ENCODE data around the gene TMEM86B. TPM values are rescaled to one million over a fixed set of nuclear protein-coding genes. Genes with fewer than 3 reads are reported as not detected.
"Not testable (repeated sequence)": the region's sequence is repeated elsewhere in the genome, so short reads cannot be mapped to it uniquely, and the experiment has no call there.

TMEM86B gene
- total RNA-seq, 1 donor from 2014 or later: 3.9 TPM

DNA sequence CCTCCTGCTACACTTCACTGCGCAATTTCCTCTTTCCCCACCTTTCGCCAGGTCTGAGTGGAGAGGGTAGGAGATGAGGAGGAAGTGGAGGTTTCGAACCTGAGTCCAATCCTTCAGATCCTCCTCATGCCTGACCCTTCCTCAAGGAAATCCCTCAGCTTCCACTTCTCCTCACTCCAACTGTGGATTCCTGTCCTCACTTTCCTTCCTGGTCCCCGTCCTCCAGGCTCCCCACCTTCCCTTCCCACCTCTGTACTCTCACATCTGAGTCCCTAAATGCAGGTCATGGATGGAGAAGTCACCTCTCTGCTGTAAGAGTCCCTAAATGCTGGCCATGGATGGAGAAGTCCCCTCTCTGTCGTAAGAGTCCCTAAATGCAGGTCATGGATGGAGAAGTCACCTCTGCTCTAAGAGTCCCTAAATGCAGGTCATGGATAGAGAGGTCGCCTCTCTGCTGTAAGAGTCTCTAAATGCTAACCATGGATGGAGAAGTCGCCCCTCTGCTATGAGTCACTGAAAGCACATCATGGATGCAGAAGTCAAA is 3.1 kb downstream of the TMEM86B start:
- H2AFZ ChIP-seq (ENCODE audit: low read depth, low read length): no peak overlapping the region
- Mint-ChIP-seq H3K4me3 (ENCODE audit: unreplicated experiment) (peak overlapping the region; percentile 34), H3K4me1 (ENCODE audit: low read depth, unreplicated experiment) (no peaks in the 10 kb centered on the region), H3K27me3 (ENCODE audit: low read depth, unreplicated experiment) (no peaks in the 10 kb centered on the region), H3K27ac (ENCODE audit: unreplicated experiment) (no peak overlapping the region), H3K36me3 (ENCODE audit: low read depth, unreplicated experiment) (peaks cover 18% of the 10 kb centered on the region), H3K9me3 (ENCODE audit: unreplicated experiment) (no peaks in the 10 kb centered on the region)
- H3K4me1 ChIP-seq (ENCODE audit: insufficient read depth, low read length): no peaks in the 10 kb centered on the region
- H4K20me1 ChIP-seq (ENCODE audit: insufficient read depth, low read length): peaks cover 47% of the 10 kb centered on the region
- H3K27ac ChIP-seq (ENCODE audit: low read depth, low read length): no peak overlapping the region
- no peak overlapping the region for H3K4me2 ChIP-seq (ENCODE audit: low read length)
- H3K4me3 ChIP-seq (ENCODE audit: insufficient read depth, low read depth, low read length): no peak overlapping the region
- H3K9ac ChIP-seq (ENCODE audit: low read length): no peak overlapping the region
- H3K79me2 ChIP-seq (ENCODE audit: insufficient read depth, low read length): no peaks in the 10 kb centered on the region
- TF ChIP-seq, protein P1, sequence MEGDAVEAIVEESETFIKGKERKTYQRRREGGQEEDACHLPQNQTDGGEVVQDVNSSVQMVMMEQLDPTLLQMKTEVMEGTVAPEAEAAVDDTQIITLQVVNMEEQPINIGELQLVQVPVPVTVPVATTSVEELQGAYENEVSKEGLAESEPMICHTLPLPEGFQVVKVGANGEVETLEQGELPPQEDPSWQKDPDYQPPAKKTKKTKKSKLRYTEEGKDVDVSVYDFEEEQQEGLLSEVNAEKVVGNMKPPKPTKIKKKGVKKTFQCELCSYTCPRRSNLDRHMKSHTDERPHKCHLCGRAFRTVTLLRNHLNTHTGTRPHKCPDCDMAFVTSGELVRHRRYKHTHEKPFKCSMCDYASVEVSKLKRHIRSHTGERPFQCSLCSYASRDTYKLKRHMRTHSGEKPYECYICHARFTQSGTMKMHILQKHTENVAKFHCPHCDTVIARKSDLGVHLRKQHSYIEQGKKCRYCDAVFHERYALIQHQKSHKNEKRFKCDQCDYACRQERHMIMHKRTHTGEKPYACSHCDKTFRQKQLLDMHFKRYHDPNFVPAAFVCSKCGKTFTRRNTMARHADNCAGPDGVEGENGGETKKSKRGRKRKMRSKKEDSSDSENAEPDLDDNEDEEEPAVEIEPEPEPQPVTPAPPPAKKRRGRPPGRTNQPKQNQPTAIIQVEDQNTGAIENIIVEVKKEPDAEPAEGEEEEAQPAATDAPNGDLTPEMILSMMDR (IDR thresholded peaks at IDR 0.05; ENCODE audit: insufficient read depth, low read depth, low read length): no peak
- no peak for TF ChIP-seq EZH2 (IDR thresholded peaks at IDR 0.05; ENCODE audit: insufficient read depth, low read length)
- FAIRE-seq (no peak), DNase-seq (ENCODE audit: low read depth) (no peak)
- H3K36me3 ChIP-seq (ENCODE audit: insufficient read depth, low read length): no peaks in the 10 kb centered on the region
- no peaks in the 10 kb centered on the region for H3K9me3 ChIP-seq (ENCODE audit: insufficient read depth, low read depth, low read length)
- H3K27me3 ChIP-seq (ENCODE audit: insufficient read depth, low read length): no peaks in the 10 kb centered on the region

DNA sequence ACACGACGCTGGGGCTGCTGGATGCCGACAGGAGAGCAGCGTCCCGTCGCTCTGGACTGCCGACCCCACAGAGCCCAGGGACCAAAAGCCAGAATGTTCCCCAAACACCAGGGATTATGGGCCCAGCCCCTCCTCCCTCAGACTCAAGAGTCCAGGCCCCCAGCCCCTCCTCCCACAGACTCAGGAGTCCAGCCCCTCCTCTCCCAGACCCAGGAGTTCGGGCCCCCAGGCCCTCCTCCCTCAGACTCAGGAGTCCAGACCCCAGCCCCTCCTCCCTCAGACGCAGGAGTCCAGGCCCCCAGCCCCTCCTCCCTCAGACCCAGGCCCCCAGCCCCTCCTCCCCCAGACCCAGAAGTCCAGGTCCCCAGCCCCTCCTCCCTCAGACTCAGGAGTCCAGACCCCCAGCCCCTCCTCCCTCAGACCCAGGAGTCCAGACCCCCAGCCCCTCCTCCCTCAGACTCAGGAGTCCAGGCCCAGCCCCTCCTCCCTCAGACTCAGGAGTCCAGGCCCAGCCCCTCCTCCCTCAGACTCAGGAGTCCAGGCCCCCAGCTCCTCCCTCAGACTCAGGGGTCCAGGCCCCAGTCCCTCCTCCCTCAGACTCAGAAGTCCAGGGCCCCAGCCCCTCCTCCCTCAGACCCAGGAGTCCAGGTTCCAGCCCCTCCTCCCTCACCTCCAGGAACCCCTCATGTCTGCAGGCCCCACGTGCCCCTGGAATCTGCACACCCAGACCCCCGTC is 3.7 kb downstream of the TMEM86B start:
- peak overlapping the region; percentile 34 for H3K4me3 Mint-ChIP-seq (ENCODE audit: unreplicated experiment)
- H3K27ac Mint-ChIP-seq (ENCODE audit: unreplicated experiment); H3K27ac ChIP-seq (ENCODE audit: low read depth, low read length); H3K4me2 ChIP-seq (ENCODE audit: low read length); H3K27me3 ChIP-seq (ENCODE audit: insufficient read depth, low read length); H3K9me3 ChIP-seq (ENCODE audit: insufficient read depth, low read depth, low read length); H3K4me3 ChIP-seq (ENCODE audit: insufficient read depth, low read depth, low read length); H3K27me3 Mint-ChIP-seq (ENCODE audit: low read depth, unreplicated experiment); H2AFZ ChIP-seq (ENCODE audit: low read depth, low read length); H3K79me2 ChIP-seq (ENCODE audit: insufficient read depth, low read length); H3K4me1 ChIP-seq (ENCODE audit: insufficient read depth, low read length); DNase-seq (ENCODE audit: low read depth); H3K36me3 ChIP-seq (ENCODE audit: insufficient read depth, low read length); H3K9ac ChIP-seq (ENCODE audit: low read length); H3K4me1 Mint-ChIP-seq (ENCODE audit: low read depth, unreplicated experiment); FAIRE-seq; H3K9me3 Mint-ChIP-seq (ENCODE audit: unreplicated experiment): not testable (repeated sequence)
- H4K20me1 ChIP-seq (ENCODE audit: insufficient read depth, low read length): peaks cover 50% of the 10 kb centered on the region
- H3K36me3 Mint-ChIP-seq (ENCODE audit: low read depth, unreplicated experiment): peaks cover 16% of the 10 kb centered on the region

DNA sequence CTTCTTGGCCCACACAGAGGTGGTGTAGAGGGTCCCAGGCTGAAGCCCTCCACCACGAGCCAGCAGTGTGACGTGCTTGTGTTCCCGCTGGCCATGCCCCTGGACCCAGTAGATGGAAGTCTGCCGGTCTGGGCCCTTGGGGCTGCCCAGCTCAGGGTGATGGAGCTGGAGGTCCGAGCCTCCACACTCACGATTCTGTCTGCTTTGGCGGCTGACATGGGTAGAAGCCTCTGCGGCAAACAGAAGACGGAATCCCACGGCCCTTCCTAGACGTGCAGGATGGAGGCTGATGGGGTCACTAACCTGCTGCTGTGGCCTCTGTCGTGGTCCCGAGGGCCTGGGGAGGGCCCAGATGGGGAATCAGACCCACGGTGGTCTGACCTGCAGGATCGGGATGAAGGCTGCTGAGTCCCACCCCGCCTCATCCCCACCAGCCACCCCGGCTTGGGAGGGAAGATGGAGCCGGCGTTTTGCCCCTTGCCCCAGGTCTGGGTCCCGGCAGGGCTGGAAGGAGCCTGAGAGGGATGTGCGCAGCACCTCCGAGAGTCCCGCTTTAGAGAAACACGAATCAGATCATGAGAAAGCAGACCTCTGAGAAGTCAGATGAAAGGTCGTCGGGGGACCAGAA is 4.4 kb downstream of the TMEM86B start:
- no peaks in the 10 kb centered on the region for H3K4me1 Mint-ChIP-seq (ENCODE audit: low read depth, unreplicated experiment)
- no peak overlapping the region for H3K27ac Mint-ChIP-seq (ENCODE audit: unreplicated experiment)
- Histone ChIP-seq H3K4me2 (ENCODE audit: low read length) (no peak overlapping the region), H3K27me3 (ENCODE audit: insufficient read depth, low read length) (no peaks in the 10 kb centered on the region), H3K9me3 (ENCODE audit: insufficient read depth, low read depth, low read length) (no peaks in the 10 kb centered on the region), H3K36me3 (ENCODE audit: insufficient read depth, low read length) (no peaks in the 10 kb centered on the region), H3K4me3 (ENCODE audit: insufficient read depth, low read depth, low read length) (no peak overlapping the region), H2AFZ (ENCODE audit: low read depth, low read length) (no peak overlapping the region), H3K4me1 (ENCODE audit: insufficient read depth, low read length) (no peaks in the 10 kb centered on the region), H3K27ac (ENCODE audit: low read depth, low read length) (no peak overlapping the region), H4K20me1 (ENCODE audit: insufficient read depth, low read length) (peaks cover 45% of the 10 kb centered on the region), H3K79me2 (ENCODE audit: insufficient read depth, low read length) (no peaks in the 10 kb centered on the region), H3K9ac (ENCODE audit: low read length) (no peak overlapping the region)
- H3K9me3 Mint-ChIP-seq (ENCODE audit: unreplicated experiment): no peaks in the 10 kb centered on the region
- FAIRE-seq (no peak), DNase-seq (ENCODE audit: low read depth) (no peak)
- peaks cover 16% of the 10 kb centered on the region for H3K36me3 Mint-ChIP-seq (ENCODE audit: low read depth, unreplicated experiment)
- H3K27me3 Mint-ChIP-seq (ENCODE audit: low read depth, unreplicated experiment): no peaks in the 10 kb centered on the region
- H3K4me3 Mint-ChIP-seq (ENCODE audit: unreplicated experiment): no peak overlapping the region
- TF ChIP-seq, protein P1 (IDR thresholded peaks at IDR 0.05; ENCODE audit: insufficient read depth, low read depth, low read length): no peak
- TF ChIP-seq EZH2 (IDR thresholded peaks at IDR 0.05; ENCODE audit: insufficient read depth, low read length): no peak
